Body of pancreas (tissue), 4 donors: ENCODE data around the gene ADD1.

Experiments used
- POLR2A ChIP-seq, 3 donors: fragments of 450-650 bp; IDR thresholded peaks; one replicate each; pipeline ENCODE4 v1.6.1; 2016; ENCODE audit warnings: antibody characterized with exemption in 3 of 3, mild to moderate bottlenecking in 2 of 3
- TF ChIP-seq, protein P1 (sequence below), 7 experiments: fragments of 450-650 bp in 4 of 7; fragments of 200-600 bp in 3 of 7; sonication (generic) in 3 of 7; IDR thresholded peaks; one replicate each; pipeline ENCODE4 v1.5.1; 2016 to 2019; ENCODE audit warnings: antibody characterized with exemption in 7 of 7

DNA sequence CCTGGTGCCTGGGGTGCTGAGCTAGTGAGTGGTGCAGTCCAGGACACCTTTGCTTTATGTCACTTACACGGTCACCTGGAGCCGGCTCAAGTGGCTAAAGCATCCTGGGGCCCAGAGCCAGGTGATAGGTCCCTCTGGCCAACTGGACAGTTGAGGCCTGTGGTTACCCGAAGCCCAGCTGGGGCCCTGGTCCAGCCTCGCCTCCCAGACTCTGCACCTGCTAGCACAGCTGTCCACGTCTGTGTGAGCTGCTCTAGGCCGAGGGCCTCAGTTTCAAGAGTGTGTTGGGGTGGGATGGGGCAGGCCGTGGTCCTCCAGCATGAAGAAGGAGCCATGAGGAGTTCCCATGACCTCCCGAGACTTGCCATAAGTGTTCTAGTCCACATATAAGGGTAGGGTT is 7.7 kb upstream of the ADD1 start:
- TF ChIP-seq, protein P1, sequence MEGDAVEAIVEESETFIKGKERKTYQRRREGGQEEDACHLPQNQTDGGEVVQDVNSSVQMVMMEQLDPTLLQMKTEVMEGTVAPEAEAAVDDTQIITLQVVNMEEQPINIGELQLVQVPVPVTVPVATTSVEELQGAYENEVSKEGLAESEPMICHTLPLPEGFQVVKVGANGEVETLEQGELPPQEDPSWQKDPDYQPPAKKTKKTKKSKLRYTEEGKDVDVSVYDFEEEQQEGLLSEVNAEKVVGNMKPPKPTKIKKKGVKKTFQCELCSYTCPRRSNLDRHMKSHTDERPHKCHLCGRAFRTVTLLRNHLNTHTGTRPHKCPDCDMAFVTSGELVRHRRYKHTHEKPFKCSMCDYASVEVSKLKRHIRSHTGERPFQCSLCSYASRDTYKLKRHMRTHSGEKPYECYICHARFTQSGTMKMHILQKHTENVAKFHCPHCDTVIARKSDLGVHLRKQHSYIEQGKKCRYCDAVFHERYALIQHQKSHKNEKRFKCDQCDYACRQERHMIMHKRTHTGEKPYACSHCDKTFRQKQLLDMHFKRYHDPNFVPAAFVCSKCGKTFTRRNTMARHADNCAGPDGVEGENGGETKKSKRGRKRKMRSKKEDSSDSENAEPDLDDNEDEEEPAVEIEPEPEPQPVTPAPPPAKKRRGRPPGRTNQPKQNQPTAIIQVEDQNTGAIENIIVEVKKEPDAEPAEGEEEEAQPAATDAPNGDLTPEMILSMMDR (IDR thresholded peaks at IDR 0.05): no peak
- no peak for TF ChIP-seq POLR2A (IDR thresholded peaks at IDR 0.05)
